NT2/D1 (cell line): ENCODE data around the gene TAGLN.

ENCODE experiments used
- SUZ12 ChIP-seq: IDR thresholded peaks from 2 replicates; pipeline ENCODE4 v1.6.1; 2011; ENCODE audit not compliant: insufficient read length, insufficient read depth; ENCODE audit errors: extremely low read depth
- ZNF274 ChIP-seq: IDR thresholded peaks from 2 replicates; pipeline ENCODE4 v1.6.1; 2011; ENCODE audit warnings: mild to moderate bottlenecking, low read depth, low read length

GRCh38 chr11:117229931-117230285 lies 30.7 kb downstream of the TAGLN start:
- TF ChIP-seq SUZ12 (no peak), ZNF274 (no peak)
